ENCODE data around the gene FER1L5.

Gene FER1L5

GRCh38 chr2:96690306-96691021 lies 47.9 kb downstream of the FER1L5 start:
- H3K9ac ChIP-seq (ENCODE audit: low read length): no peak overlapping the region
- H3K79me2 ChIP-seq (ENCODE audit: low read length): no peaks in the 10 kb centered on the region
- H2AFZ ChIP-seq (ENCODE audit: low read length): no peak overlapping the region
- no peaks in the 10 kb centered on the region for H3K9me3 ChIP-seq (replicated peaks; ENCODE audit: insufficient read depth, low read length)
- H3K27ac ChIP-seq (ENCODE audit: low read length): no peak overlapping the region
- no peaks in the 10 kb centered on the region for H4K20me1 ChIP-seq (ENCODE audit: insufficient read depth, low read length)
- H3K9me2 ChIP-seq (replicated peaks; ENCODE audit: insufficient read depth, low read length): no peaks in the 10 kb centered on the region
- H3K27me3 ChIP-seq (replicated peaks; ENCODE audit: insufficient read depth, low read length): no peaks in the 10 kb centered on the region
- no peaks in the 10 kb centered on the region for H3F3A ChIP-seq (ENCODE audit: insufficient read depth, low read length)
- no peaks in the 10 kb centered on the region for H3K4me1 ChIP-seq (ENCODE audit: low read length)
- H3K4me3 ChIP-seq (ENCODE audit: low read length): no peak overlapping the region
- H3K4me2 ChIP-seq (ENCODE audit: low read depth, low read length): no peak overlapping the region
- no peak for DNase-seq
- no peak for TF ChIP-seq EZH2phosphoT487 (IDR thresholded peaks at IDR 0.05; ENCODE audit: low read length)
- no peak for TF ChIP-seq CTCF (IDR thresholded peaks at IDR 0.05; ENCODE audit: low read length)
- TF ChIP-seq EZH2 (optimal IDR thresholded peaks at IDR 0.05; ENCODE audit: low read depth, low read length): no peak
- H3K36me3 ChIP-seq (replicated peaks; ENCODE audit: insufficient read depth, low read length): no peaks in the 10 kb centered on the region

GRCh38 chr2:96691022-96691612 lies 48.6 kb downstream of the FER1L5 start:
- Histone ChIP-seq H3K4me1 (ENCODE audit: low read length) (no peaks in the 10 kb centered on the region), H3K36me3 (replicated peaks; ENCODE audit: insufficient read depth, low read length) (no peaks in the 10 kb centered on the region), H3K27ac (ENCODE audit: low read length) (no peak overlapping the region), H3K27me3 (replicated peaks; ENCODE audit: insufficient read depth, low read length) (no peaks in the 10 kb centered on the region), H3K9me2 (replicated peaks; ENCODE audit: insufficient read depth, low read length) (no peaks in the 10 kb centered on the region), H4K20me1 (ENCODE audit: insufficient read depth, low read length) (no peaks in the 10 kb centered on the region), H3K4me2 (ENCODE audit: low read depth, low read length) (no peak overlapping the region), H3K4me3 (ENCODE audit: low read length) (no peak overlapping the region), H3K9me3 (replicated peaks; ENCODE audit: insufficient read depth, low read length) (no peaks in the 10 kb centered on the region), H3K79me2 (ENCODE audit: low read length) (no peaks in the 10 kb centered on the region), H3K9ac (ENCODE audit: low read length) (no peak overlapping the region), H2AFZ (ENCODE audit: low read length) (no peak overlapping the region), H3F3A (ENCODE audit: insufficient read depth, low read length) (no peaks in the 10 kb centered on the region)
- TF ChIP-seq EZH2 (optimal IDR thresholded peaks at IDR 0.05; ENCODE audit: low read depth, low read length): no peak
- no peak for TF ChIP-seq CTCF (IDR thresholded peaks at IDR 0.05; ENCODE audit: low read length)
- TF ChIP-seq EZH2phosphoT487 (IDR thresholded peaks at IDR 0.05; ENCODE audit: low read length): no peak
- no peak for DNase-seq

GRCh38 chr2:96692094-96692971 lies 49.8 kb downstream of the FER1L5 start:
- Histone ChIP-seq H3K27me3 (replicated peaks; ENCODE audit: insufficient read depth, low read length) (no peaks in the 10 kb centered on the region), H3F3A (ENCODE audit: insufficient read depth, low read length) (no peaks in the 10 kb centered on the region), H4K20me1 (ENCODE audit: insufficient read depth, low read length) (no peaks in the 10 kb centered on the region), H3K27ac (ENCODE audit: low read length) (no peak overlapping the region), H3K36me3 (replicated peaks; ENCODE audit: insufficient read depth, low read length) (no peaks in the 10 kb centered on the region), H3K9me3 (replicated peaks; ENCODE audit: insufficient read depth, low read length) (no peaks in the 10 kb centered on the region), H3K4me3 (ENCODE audit: low read length) (no peak overlapping the region), H3K9me2 (replicated peaks; ENCODE audit: insufficient read depth, low read length) (no peaks in the 10 kb centered on the region), H3K79me2 (ENCODE audit: low read length) (no peaks in the 10 kb centered on the region), H3K4me1 (ENCODE audit: low read length) (no peaks in the 10 kb centered on the region), H3K9ac (ENCODE audit: low read length) (no peak overlapping the region), H2AFZ (ENCODE audit: low read length) (no peak overlapping the region), H3K4me2 (ENCODE audit: low read depth, low read length) (no peak overlapping the region)
- no peak for TF ChIP-seq EZH2phosphoT487 (IDR thresholded peaks at IDR 0.05; ENCODE audit: low read length)
- TF ChIP-seq EZH2 (optimal IDR thresholded peaks at IDR 0.05; ENCODE audit: low read depth, low read length): no peak
- TF ChIP-seq CTCF (IDR thresholded peaks at IDR 0.05; ENCODE audit: low read length): no peak
- no peak for DNase-seq
